ENCODE measurements around the gene PSMB10.
"Not testable (repeated sequence)": the region's sequence is repeated elsewhere in the genome, so short reads cannot be mapped to it uniquely, and the experiment has no call there.

PSMB10 gene

DNA sequence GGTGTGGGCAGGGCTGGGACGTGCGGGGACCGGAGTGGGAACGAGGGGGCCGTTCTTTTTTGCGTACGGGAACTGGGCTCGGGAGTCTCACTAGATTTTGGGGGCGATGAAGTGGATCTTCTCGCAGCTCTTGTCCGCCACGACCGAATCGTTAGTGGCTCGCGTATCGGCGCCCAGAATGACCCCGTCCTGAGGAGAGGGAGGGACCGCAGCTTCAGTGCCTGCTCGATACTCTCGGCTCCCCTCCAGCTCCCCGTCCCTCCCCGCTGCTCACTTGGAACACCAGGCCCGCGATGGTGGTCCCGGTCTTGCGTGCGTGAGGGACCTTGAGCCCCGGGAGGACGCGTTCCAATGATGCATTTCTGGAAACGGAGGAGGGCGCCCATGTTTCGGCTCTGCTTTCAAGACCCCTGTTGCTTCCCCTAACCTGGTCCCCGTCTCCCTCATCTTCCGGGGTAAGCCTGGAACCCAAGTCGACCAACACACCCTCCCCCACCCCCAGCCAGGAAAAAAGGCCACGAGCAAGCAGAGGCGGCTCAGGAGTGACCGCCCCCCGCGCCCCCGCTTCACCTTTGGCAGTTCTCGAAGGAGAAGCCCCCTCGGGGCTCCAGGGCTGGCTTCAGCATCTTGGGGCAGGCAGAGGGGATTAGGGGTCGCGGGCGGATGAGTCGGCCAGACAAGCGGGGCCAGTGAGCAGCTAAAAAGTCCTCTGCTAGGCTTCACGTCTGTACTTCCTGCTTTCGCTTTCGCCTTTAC lies at the start of gene PSMB10:
Gene PSMB10, minus strand, starts transcription at position 727 of the 756 bp plus-strand sequence. Its CDS starts 101 bp downstream, at position 626.
- peak in 35 of 58 donors; percentile 17 to 71 (median 53) for DNase-seq

GRCh38 chr16:67982011-67982696 lies 45.5 kb upstream of the PSMB10 start:
- DNase-seq, result no peak

GRCh38 chr16:67979955-67980678 lies 43.5 kb upstream of the PSMB10 start, which contains the start of gene DPEP3:
DPEP3 (minus strand) TSS chr16:67980499; CDS start chr16:67980380, 119 bp downstream.
- DNase-seq, result no peak

- DNase-seq, result no peak
These were observed 41.0 kb upstream of the PSMB10 start for GRCh38 chr16:67977469-67978227.

DNA sequence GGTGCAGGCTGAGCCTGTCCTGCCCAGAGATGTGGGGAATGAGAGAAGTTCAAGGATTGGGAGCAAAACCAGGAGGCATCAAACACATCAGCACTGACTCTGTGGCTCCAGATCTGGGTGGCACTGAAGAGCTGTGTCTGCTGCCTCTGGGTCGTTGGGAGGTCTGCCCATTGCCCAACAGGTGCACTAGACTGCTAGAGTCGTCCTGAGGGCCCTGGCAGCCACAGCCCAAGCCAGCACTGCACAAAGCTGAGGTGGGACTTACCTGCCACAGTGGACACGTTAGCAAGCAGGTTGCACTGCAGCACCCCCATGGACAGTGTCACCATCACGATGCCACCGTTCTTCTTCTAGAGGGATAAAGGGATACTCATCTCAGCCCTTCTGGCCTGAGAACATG lies 40.4 kb upstream of the PSMB10 start:
- DNase-seq, result no peak

DNA sequence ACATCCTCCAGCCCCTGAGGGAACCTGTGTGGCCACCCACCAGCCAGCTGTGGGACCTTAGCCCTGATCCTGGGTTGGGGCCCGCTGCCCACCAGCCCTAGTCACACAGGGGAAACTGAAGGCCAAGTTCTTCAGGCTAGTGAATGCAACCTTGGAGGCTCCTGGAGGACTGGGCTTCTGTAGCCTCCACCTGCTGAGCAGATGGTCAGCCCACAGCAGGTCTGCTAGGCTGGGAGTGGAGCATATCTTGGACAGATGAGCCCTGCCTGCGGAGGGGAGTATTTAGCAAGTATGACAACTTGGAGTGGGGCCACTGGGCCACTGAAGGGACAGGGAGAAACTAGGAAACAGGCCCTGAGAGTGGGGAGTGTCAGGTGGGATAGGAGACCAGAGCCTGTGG lies 39.6 kb upstream of the PSMB10 start:
- no peak for DNase-seq

DNA sequence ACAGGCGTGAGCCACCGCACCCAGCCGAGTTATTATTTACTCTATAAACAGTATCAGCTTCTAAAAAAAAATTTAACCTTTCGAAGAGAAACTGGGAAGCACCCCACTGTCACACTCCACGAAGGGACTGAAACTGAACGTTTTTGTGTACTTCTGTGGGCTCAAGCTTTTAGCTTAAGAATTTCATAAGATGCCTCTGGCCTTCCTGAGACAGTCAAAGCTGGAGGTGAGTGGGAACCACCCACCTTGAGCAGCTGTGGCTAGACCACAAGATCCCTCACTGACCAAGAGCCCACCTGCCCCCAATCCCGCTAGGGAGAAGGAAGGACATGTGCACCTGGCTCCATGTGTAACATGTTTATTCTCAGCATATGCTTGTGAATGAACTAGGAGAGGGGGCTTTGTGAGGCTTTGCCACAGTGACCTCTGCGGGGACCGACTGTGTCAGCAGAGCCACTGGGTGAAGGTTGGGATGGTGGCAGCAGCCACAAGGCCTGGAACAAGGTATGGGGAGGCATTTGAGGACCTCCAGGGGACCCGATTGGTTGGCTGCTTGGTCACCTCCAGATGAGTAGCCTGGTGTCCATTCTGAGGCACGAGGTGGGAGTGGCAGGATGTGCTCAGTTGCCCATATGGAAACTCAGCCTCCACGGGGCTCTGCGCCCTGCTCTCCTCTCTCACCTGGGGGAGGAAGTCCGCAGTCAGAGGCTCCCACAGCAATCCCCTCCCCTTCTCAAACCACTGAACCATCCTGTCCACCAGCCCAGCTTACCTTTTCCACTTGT lies 38.9 kb upstream of the PSMB10 start:
- no peak for DNase-seq

GRCh38 chr16:67972285-67972684 lies 35.6 kb upstream of the PSMB10 start:
- not testable (repeated sequence) for DNase-seq

GRCh38 chr16:67971111-67971510 lies 34.5 kb upstream of the PSMB10 start:
- DNase-seq, result no peak

GRCh38 chr16:67969254-67970039 lies 32.8 kb upstream of the PSMB10 start:
- DNase-seq, result no peak

- peak in 49 of 58 donors; percentile 20 to 75 (median 43) for DNase-seq
These were observed 32.0 kb upstream of the PSMB10 start, which contains the start of gene SLC12A4 for GRCh38 chr16:67968400-67969253. SLC12A4 (minus strand) TSS chr16:67968637; CDS start chr16:67968553, 84 bp downstream.

GRCh38 chr16:67967958-67968399 lies 31.3 kb upstream of the PSMB10 start:
- no peak for DNase-seq

DNA sequence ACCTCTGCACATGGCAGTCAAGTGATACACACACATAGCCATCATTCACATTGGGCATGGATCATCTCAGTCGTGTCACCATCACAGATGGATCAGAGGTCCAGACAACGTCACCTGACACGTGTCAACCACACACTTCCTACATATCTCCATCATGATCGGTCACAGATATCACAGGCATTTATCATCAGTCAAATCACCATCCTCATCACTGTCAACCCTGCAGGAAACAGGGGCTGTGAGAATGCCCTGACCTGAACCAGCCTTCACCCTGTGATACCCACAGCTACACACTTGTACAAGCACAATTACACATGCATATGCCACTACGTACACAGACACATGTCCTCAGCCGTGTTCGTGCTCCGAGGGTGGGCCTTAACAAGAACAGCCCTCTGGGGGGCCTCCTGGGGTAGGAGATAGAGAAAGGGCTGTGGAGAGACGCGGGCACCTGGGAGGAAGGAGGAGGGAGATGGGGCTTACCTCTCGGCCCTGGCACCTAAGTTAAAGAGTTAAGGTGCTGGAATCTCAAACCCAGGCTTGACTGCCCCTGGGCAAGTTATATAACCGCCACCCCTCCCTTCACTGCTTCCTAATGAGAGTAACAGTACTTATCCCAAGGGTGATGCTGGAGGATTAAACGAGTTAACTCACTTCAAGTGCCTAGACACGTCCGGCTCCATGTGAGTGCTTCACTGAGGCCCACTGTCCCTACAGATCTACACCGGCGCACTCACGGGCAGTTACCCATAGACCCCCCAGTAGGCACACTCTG lies 30.7 kb upstream of the PSMB10 start:
- DNase-seq, result no peak

DNA sequence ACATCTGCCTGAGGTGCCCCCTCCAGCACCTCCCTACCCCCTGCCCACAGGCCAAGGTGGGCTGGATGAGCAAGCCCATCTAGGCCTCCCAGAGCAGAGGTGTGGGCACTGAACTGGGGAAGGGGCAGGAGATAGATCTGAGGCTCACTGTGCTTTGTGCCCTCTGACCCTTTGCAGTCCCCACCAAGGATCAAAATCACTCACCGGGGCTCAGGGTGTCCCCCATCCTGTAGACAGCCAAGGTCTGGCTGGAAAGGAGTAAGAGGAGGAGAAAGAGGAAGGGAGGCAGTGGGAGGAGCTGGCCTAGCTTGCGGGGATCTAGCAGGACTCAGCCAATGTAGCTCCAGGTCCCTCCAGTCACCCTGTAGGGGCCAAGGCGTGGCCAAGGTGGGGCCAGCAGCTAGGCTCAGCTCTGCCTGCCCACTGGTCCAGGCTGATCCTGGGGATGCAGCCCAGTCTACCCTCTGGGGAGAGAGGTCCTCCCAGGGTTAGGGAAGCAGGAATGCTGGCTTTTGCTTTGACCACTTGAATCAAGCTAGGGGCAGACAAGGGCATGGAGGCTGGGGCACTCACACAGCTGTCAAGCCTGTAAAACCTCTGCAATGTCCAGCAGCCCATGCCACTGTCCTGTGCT lies 30.0 kb upstream of the PSMB10 start:
- DNase-seq, result no peak

- no peak for DNase-seq
These were observed 29.3 kb upstream of the PSMB10 start for GRCh38 chr16:67965668-67966548.

Measured in anterior cingulate cortex (tissue), 58 donors.